Astrocyte of the hippocampus (primary cell): ENCODE results near the gene PSG11.
"Not testable (repeated sequence)": the region's sequence is repeated elsewhere in the genome, so short reads cannot be mapped to it uniquely, and the experiment has no call there.

Experiments used
- DNase-seq: peaks from one replicate; pipeline ENCODE4 v3.0.0; 2011; ENCODE audit warnings: low read depth, low spot score

PSG11 gene

GRCh38 chr19:42989186-42989585 is 37.1 kb downstream of the PSG11 start:
- peak; percentile 32 for DNase-seq

- DNase-seq, result not testable (repeated sequence)
Observed at GRCh38 chr19:42988206-42988605, 38.1 kb downstream of the PSG11 start.

GRCh38 chr19:42985588-42985987 is 40.7 kb downstream of the PSG11 start:
- DNase-seq, result no peak

- not testable (repeated sequence) for DNase-seq
Observed at GRCh38 chr19:42982111-42982510, 44.2 kb downstream of the PSG11 start.

GRCh38 chr19:42971451-42971850 is 54.8 kb downstream of the PSG11 start:
- DNase-seq, result not testable (repeated sequence)

GRCh38 chr19:42965176-42965575 is 61.1 kb downstream of the PSG11 start:
- peak; percentile 54 for DNase-seq

- DNase-seq, result no peak
Observed at GRCh38 chr19:42961119-42961518, 65.2 kb downstream of the PSG11 start.
